ENCODE results near the gene EEA1.
"Not testable (repeated sequence)": the region's sequence is repeated elsewhere in the genome, so short reads cannot be mapped to it uniquely, and the experiment has no call there.

Gene EEA1

DNA sequence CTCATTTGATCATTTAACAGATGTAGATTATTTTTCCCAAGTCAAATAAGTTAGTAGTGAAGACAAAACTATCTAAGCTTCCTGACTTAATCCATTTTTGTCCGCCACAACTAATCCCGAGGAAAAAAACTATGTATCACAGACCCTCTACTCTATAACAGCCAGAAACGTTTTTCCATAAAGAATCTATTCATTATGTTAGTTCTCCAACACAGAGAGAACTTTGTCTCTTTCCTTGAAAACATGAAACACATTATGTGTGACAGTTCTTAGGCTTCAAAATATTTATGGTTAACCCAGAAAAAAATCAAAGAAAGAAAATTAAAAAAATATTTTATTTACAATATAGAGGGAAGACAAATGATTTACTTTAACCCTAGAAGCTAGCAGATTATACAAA, 126.2 kb downstream of the EEA1 start:
- DNase-seq (ENCODE audit: low spot score): no peak

DNA sequence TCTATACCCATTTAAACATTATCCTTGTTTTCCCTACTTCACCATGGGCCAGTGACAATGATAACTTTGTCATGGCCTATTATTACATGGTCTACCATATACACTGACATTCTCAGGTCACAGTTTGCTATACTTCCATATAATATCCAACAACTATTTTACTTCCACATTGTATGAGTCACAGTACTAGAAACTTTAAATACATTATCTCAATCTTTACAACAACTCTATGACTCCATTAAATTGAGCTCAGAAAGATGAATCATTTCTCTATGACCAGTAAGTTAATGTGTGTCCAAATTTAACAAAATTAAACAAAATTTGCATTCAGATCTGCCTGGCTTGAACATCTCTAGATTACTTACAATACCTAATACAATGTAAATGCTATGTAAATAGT, 132.4 kb downstream of the EEA1 start:
- no peak for DNase-seq (ENCODE audit: low spot score)

DNA sequence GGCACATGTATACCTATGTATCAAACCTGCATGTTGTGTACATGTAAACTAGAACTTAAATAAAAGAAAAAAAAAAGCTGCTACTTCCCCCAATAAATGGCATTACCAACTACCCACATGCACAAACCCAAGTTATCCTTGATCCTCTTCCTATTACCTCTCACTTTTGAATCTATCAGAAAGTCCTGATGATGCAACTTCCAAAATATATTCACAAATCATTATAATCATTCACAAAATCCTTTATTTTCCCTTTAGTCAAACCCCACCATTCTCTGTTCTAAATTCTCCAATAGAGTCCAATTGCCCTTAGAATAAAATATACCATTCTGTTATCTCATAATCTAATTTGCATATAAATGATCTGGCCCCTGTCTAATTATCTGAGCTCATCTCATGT, 134.3 kb downstream of the EEA1 start:
- no peak for DNase-seq (ENCODE audit: low spot score)

DNA sequence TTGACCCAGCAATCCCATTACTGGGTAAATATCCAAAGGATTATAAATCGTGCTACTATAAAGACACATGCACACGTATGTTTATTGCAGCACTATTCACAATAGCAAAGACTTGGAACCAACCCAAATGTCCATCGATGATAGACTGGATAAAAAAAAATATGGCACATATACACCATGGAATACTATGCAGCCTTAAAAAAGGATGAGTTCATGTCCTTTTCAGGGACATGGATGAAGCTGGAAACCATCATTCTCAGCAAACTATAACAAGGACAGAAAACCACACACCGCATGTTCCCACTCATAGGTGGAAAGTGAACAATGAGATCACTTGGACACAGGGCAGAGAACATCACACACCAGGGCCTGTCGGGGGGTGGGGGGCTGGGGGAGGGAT, 134.7 kb downstream of the EEA1 start:
- not testable (repeated sequence) for DNase-seq (ENCODE audit: low spot score)

DNA sequence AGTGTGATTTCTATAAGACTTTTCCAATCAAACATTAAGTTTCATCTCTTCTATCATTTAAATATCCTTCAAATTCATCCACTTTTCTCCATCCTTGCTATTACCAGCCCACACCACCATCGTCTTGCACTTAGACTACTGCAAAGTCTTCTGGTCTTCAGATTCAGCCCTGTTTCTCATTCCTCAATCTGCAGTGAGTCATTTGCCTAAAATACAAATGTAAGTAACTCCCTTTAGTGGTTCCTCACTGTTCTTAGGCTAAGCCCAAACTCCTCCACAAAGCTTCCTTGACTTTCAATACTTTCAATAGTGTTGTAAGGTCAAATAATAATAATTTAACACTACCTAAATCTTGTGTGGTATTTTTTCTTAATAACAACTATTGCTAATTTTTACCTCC, 143.1 kb downstream of the EEA1 start:
- DNase-seq (ENCODE audit: low spot score): no peak

DNA sequence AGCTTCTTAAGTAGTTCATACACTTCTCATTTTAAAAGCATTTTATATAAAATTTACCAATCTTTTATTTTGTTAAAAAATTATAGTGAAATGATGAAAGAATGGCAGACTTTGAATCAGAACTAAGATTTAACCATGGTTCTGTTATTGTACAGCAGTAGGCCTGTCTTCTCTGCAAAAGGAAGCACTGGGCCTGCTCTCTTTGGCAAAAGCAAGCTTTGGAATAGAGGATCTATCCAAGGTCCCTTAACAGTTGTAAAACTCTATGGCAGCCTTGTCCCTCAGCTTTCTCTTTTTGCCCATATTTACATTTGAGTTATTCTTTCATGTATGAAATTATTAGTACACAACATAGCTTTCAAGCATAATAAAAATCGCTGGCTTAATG, 143.5 kb downstream of the EEA1 start:
- no peak for DNase-seq (ENCODE audit: low spot score)

DNA sequence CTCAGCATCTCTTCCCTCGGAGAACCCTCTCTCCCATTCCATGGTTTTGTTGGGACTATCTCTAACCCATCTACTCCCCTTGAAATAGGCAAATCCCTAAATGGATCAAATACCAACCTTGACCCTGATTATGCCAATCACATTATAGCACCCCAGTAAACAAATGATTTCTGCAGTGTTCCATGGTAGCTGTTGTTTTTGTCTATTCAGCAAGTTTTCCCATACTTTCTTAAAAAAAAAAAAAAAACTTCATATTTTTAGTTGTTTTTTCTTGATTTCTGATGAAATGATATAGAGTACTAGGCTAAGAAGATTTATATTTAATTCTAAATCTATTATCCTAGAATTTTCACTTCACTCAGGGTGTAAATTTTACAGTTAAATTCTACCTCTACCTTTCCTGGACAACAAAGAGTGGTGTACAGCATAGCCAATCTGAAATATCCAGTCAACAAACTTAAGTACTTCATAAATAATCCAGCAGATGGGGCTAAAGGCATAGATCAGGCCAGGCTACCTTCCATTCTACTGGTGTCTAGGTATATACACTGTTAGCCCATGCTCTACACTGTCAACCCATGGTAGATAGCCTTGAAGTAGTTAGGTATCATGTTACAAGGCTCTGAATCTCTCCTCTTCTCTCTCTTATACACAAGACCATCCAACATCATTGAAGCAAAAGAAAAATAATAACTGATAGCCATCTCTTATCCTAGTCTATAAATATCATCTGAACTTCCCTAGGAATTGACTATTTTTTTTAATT, 144.1 kb downstream of the EEA1 start:
- DNase-seq (ENCODE audit: low spot score): no peak

DNA sequence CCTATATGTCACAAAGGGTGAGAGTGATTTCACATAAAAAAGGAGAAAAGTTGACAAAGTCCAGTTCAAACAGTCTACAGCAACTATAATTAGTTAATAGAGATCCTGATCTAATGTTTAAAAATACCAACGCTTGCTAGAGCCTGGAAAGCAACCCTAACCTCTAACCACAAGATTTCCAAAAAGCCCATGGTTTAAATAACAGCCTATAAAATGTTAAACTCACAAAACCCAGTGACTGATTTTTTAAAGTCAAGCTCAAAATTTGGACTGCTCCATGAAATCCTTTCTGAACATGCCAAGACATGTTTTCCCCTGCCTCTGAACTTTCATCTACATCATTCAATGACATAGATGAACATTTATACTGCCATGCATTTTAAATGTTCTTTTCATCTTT, 144.7 kb downstream of the EEA1 start:
- no peak for DNase-seq (ENCODE audit: low spot score)

DNA sequence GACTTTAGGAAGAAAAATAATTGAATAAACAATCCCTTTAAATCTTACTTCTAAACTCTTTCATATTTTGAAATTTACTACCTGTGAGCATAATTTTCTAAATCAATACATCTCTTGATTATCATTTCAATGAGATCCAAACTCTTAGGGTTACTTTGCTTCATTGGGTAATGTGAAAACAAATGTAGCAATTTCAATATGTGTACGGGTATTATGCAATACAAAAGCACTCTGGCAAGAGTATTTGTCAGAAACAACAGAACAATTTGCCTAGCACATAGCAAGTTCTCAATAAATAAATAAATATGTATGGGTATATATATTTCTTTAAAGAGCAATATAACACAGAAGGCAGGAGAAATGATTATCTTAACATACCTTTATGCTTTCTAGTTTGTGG, 149.2 kb downstream of the EEA1 start:
- no peak for DNase-seq (ENCODE audit: low spot score)

DNA sequence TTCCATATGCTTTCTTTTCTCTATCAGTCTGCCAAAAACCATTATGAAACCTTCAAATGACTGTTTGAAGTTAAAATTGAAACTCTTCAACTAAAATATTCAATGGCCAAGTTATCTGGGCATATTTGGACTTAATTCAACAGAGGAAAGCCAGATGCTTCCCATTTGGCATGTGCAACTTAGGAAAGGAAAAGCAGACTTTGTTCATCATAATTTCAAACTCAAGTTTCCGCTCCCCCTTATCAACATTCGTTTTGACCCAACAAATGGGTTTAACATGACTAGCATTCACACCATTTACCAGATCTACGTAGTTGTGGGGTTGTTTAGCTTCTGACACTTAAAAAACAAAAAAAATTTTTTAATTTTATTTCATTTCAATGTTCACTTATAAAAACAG, 150.6 kb downstream of the EEA1 start:
- DNase-seq (ENCODE audit: low spot score): no peak

DNA sequence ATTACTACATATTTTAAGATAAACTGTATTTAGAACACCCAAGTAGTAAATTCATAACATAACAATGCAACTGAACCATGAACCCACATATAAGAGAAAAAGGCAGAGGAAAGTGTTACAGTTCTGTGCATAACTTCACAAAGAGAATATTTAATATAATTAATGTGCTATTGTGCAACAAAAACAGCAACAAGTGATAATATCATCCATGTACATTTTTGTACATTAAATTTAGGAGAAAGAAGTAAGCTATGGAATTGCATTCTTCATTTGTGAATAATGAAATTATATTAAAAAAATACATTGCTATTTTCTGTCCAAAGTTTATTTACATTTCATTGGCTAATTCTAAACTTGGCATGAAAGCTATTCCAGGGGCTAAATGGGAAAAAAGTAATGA, 153.7 kb downstream of the EEA1 start:
- DNase-seq (ENCODE audit: low spot score): no peak

DNA sequence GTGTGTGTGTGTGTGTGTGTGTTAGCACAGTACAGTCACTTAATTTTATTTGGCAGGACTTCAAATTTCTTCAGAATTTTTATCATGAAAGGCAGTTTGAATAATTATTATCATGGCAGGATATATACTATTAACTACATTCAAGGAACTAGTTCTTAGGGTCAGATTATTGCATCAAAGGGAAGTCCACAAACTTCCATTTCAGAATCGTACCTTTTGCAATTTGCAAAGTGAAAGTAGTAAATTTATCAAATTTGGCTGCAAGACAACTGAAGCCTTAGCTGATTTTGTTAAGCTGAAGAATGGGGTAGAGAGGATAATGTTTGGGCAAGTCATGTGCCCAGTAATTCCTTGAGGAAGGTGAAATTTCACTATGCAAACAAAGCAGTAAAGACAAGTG, 158.1 kb downstream of the EEA1 start:
- no peak for DNase-seq (ENCODE audit: low spot score)

DNA sequence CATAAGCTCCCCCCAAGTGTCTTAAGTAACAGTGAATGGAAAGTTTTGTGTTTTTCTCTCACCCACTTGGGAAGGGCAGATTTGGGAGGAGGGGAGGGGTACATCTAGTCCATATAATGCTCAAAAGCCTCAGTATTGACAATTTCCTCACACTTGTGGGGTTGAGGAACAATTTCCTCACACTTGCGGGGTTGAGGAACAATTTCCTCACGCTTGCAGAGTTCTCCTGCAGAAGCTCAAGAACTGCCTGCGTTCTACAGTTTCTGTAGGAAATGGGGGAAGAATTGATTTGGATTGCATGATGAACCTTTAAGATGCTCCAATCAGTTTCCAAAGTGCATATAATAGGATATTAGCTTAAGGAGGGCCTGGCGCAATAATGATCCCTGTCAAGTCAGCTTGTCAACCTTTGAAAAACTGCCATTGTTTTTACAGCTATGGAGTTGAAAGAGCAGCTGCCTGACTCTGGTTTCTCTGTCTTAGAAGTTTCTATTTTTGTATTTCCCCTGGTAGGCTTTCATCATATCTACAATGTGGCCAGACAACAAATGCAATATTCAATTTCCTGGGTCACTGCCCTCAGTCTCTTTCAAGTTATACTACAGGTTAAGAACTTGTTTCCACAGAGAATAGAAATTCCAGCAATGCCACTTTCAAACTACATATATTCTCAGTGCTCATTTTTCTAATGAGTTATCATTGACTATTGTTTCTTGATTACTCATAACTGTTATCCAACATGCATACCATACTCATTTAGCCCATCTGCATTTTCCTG, 159.8 kb downstream of the EEA1 start:
- DNase-seq (ENCODE audit: low spot score): no peak

DNA sequence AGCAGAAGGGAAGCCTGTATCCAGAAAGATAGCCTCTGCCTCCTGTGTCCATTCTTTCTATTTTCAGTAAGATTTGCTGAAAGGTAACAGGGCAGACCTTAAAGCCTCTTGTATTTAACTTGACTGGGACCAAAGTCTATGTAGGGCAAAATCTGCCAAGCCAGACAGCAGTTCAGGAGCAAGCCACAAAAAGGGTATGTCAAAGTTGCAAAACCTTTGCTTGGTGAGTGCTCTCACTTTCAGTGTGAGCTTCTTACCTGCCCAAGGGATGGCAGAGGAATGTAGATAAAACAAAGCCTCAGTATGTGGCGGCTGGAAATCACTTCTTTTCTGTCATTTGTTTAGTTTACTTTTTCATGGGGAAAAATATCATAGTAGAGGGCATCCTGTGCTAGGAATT, 163.2 kb downstream of the EEA1 start:
- DNase-seq (ENCODE audit: low spot score): no peak

DNA sequence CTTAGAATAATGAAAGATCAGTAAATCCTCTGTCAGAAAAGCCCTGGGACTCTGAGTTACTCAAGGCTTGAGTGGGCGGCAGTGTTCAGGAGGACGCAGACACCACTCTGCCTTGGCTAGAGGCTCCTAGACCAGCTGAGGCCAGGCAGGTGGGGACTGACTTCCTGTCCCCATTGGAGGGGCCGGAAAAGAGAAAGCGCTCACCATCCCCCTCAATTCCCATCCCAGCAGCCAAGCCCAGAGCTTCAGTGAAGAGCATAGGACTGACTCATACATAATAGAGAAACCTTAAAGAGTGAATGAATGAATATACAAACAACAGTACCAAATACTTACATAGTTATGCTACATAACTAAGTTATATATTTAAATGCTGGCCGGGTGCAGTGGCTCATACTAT, 164.3 kb downstream of the EEA1 start:
- DNase-seq (ENCODE audit: low spot score): no peak

DNA sequence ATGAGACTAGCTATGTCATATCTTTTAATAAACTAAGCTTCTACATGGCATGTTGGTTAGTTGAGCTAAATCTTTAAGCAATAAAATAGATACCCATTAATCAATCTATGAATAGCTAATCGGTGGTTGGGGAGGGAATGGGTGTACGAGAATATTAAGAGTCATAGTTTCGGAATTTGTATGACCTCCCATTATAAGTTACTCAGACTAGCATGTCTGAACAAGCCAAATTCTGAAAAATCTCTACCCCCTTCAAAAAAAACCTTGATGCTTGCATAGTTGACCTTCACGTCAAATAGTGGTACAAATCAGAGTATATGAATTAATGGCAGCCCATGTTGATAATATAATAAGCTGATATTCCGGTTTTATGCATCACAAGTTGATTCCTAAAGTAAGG, 166.3 kb downstream of the EEA1 start:
- DNase-seq (ENCODE audit: low spot score): no peak

DNA sequence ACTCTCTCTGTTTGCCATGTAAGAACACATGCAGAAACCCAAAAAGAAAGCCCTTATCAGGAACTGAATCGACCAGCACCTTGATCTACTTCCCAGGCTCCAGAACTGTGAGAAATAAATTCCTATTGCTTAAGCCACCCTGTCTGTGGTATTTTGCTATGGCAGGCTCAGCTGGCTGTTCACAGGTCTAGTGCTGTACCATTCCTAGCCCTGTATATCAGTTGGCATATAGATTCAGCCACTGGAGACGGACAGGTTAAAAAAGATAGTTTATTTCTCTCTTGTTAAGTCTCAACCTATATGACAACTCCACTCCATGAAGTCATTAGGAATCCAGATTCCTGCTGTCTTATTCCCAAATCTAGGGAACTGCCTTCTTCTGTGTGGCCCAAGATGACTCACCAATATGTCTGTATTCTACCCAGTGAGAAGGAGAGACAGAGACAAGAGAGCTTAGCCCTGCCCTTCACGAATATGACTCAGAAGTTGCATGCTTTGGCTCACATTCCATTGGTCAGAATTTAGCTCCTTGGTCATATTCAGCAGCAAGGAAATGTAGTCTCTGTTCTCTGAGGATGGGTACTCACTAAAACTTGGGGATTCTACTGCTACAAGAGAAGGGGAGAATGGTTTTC, 169.3 kb downstream of the EEA1 start:
- DNase-seq (ENCODE audit: low spot score): no peak

DNA sequence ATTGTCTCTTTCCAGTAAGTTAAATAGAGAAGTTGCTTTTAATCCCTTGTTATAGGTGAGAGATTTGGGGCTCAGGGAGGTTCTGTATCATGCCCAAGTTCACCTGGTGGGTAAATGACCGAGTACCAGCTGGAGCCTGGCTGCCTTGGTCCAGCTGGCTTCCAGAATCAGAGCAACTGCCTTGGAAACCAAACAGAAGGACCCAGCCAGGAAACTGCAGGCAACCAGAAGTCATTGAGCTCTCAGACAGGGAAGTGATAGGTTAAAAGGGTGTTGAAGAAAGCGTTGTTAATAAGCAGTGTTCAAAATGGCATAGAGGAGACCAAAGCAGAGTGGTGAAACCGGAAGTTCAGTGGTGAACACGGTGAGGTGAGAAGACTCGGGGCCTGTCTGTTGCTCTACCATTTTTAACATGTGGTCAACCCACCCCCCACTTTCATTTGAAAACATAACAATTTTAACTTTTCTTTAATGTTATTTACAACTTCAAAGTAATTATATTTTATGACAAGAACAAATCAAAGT, 171.4 kb downstream of the EEA1 start:
- no peak for DNase-seq (ENCODE audit: low spot score)

DNA sequence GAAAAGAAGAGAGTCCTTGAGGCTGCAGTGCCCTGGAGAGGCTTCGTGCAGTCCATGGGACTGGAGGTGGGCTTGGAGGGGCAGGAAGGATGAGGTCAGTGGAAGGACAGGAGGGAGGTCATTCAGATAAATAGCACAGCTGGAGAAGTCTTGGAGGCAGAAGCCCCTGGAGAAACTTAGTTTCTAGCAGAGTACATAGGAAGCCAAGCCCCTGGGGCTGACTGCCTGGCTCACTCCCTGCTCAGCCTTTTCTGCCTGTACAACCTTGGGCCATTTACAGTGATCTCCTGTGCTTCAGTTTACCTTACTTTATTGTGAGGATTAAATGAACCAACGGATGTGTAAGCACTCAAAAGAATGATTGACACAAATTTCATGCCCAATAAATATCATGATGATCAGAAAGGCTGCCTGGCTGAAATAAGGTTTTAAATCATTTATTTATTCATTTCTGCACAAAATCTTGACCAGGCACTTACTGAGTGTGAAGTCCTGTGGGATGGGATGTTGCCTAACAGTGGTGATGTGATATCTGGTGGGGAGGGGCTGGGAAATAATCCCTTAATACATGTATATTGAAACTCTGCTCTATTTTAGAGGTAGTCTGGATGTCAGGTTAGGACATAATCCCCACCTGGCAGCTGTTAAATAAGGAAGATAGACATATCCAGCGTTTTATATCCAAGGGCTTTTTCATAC, 172.0 kb downstream of the EEA1 start:
- no peak for DNase-seq (ENCODE audit: low spot score)

DNA sequence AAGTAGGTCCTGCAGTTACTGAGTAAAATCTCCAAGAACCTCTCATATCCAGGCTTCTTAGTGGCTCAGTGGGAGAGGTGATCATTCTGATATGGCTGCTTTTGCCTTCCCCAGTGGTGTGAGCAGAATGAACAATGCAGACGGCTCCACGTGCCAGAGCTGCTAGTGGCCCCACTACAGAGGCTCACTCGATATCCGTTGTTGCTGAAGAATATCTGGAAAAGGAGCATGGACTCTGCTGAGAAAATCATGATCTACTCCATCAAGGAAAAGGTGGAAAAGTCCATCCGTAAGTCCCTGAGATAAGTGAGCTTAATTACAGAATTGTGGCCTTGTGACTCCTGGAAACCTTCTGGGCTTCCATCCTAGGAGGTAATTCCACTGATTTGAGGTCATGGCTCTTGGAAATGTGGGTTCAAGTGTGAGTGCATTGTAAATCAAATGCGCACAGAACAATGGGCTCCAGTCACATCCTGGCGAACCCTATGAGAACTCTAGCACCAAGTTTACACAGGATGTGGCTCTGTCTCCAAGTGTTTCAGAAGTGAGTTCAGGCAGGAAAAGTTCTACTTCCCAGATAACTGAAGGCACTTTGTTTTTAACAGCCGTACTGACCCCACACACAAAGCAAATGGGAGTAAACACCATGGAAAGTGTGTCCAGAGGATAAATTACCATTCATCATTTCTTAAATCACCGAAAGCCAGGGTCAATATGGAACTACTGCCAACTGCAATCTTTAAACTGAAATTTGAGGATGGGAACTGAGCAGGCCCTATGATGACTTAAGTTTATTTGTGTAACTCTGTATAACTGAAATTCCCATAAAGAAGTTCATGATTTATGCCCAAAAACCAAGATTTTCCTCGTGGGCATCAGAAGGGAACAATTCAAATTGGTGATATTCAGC, 174.9 kb downstream of the EEA1 start:
- no peak for DNase-seq (ENCODE audit: low spot score)

DNA sequence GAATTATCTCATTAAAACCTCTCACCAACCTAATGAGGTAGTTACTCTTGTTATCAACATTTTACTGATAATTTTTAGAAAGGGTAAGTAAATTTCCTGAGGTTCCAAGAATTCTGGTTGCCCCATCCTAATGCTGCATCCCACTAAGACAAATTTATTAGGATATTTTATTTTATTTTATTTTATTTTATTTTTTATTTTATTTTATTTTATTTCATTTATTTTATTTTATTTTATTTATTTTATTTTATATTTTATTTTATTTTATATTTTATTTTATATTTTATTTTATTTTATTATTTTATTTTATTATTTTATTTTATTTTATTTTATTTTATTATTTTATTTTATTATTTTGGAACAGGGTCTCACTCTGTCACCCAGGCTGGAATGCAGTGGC, 179.4 kb downstream of the EEA1 start:
- DNase-seq (ENCODE audit: low spot score): not testable (repeated sequence)
